CD14-positive monocyte (primary cell): ENCODE measurements around the gene PIAS1. TPM values are rescaled to one million over a fixed set of nuclear protein-coding genes. Genes with fewer than 3 reads are reported as not detected.

ENCODE experiments used
- DNase-seq, 3 donors: peaks; one replicate each; pipeline ENCODE4 v3.0.0-alpha.2; 2011 to 2022
- H2AFZ ChIP-seq: 2 replicates; pipeline ENCODE4 v1.6.0; 2012; ENCODE audit warnings: mild to moderate bottlenecking, low read depth, low read length, inconsistent platforms; ENCODE audit not compliant: insufficient read depth, poor library complexity, severe bottlenecking
- H3K27ac ChIP-seq, 2 donors: 1 replicate in 1 of 2; 2 replicates in 1 of 2; pipeline ENCODE4 v1.5.1; 2012 to 2013; ENCODE audit warnings: low read length in 2 of 2, control low read depth in 1 of 2, inconsistent platforms in 1 of 2, low read depth in 1 of 2, mild to moderate bottlenecking in 1 of 2
- H3K27me3 ChIP-seq, 2 donors: one replicate each; pipeline versions ENCODE4 v1.6.0 to v1.6.1; 2011 to 2013; ENCODE audit warnings: low read length in 2 of 2; ENCODE audit not compliant: control insufficient read depth in 2 of 2, insufficient read depth in 2 of 2
- H3K36me3 ChIP-seq, 2 donors: replicated peaks in 1 of 2; 1 replicate in 1 of 2; 2 replicates in 1 of 2; pipeline versions ENCODE4 v1.5.1 to v1.6.1; 2012 to 2013; ENCODE audit warnings: low read length in 2 of 2, control low read depth in 1 of 2, inconsistent platforms in 1 of 2, mild to moderate bottlenecking in 1 of 2; ENCODE audit not compliant: insufficient read depth in 2 of 2, control insufficient read depth in 1 of 2
- H3K4me1 ChIP-seq, 2 donors: 1 replicate in 1 of 2; 2 replicates in 1 of 2; pipeline versions ENCODE4 v1.5.1 to v1.6.1; 2012 to 2013; ENCODE audit warnings: low read length in 2 of 2, control low read depth in 1 of 2, inconsistent platforms in 1 of 2, mild to moderate bottlenecking in 1 of 2, moderate library complexity in 1 of 2; ENCODE audit not compliant: insufficient read depth in 2 of 2, control insufficient read depth in 1 of 2
- H3K4me2 ChIP-seq: replicated peaks from 2 replicates; pipeline ENCODE3; 2012; ENCODE audit warnings: low read length, moderate library complexity, mild to moderate bottlenecking; ENCODE audit not compliant: poor library complexity, severe bottlenecking; ENCODE audit errors: extremely low read depth
- H3K4me3 ChIP-seq, 3 experiments: fragments of 200-600 bp in 1 of 3; sonication (generic) in 1 of 3; replicated peaks in 1 of 3; 1 replicate in 2 of 3; 2 replicates in 1 of 3; pipeline ENCODE4 v1.5.1; 2011 to 2013; ENCODE audit warnings: low read length in 3 of 3, mild to moderate bottlenecking in 3 of 3, control low read depth in 2 of 3, low read depth in 2 of 3, inconsistent platforms in 1 of 3, moderate library complexity in 1 of 3
- H3K79me2 ChIP-seq: 2 replicates; pipeline ENCODE4 v1.6.0; 2012; ENCODE audit warnings: mild to moderate bottlenecking, control low read depth, inconsistent platforms, low read length, moderate library complexity; ENCODE audit not compliant: insufficient read depth
- H3K9ac ChIP-seq: 2 replicates; pipeline ENCODE4 v1.6.0; 2017; ENCODE audit warnings: low read length, mild to moderate bottlenecking; ENCODE audit not compliant: insufficient read depth, poor library complexity, severe bottlenecking
- H3K9me3 ChIP-seq, 2 donors: replicated peaks in 1 of 2; 1 replicate in 1 of 2; 2 replicates in 1 of 2; pipeline versions ENCODE4 v1.5.1 to v1.6.1; 2012 to 2013; ENCODE audit warnings: low read length in 2 of 2, control low read depth in 1 of 2; ENCODE audit not compliant: control insufficient read depth in 1 of 2, insufficient read depth in 1 of 2
- H4K20me1 ChIP-seq: 2 replicates; pipeline ENCODE4 v1.6.0; 2012; ENCODE audit warnings: mild to moderate bottlenecking, low read length, control low read depth, moderate library complexity; ENCODE audit not compliant: insufficient read depth
- H3K27ac Mint-ChIP-seq, 7 donors: one replicate each; pipeline ENCODE4 v1.8.0; 2020; ENCODE audit warnings: mild to moderate bottlenecking in 7 of 7, mixed read lengths in 7 of 7, moderate library complexity in 6 of 7, inconsistent platforms in 2 of 7
- H3K27me3 Mint-ChIP-seq, 3 donors: one replicate each; pipeline ENCODE4 v1.8.0; 2021 to 2022; ENCODE audit warnings: low read depth in 3 of 3, mild to moderate bottlenecking in 3 of 3, mixed read lengths in 3 of 3, moderate library complexity in 3 of 3, inconsistent platforms in 1 of 3
- H3K36me3 Mint-ChIP-seq, 2 donors: one replicate each; pipeline ENCODE4 v1.8.0; 2020; ENCODE audit warnings: mixed read lengths in 2 of 2, inconsistent platforms in 1 of 2, mild to moderate bottlenecking in 1 of 2
- H3K4me1 Mint-ChIP-seq: one replicate; pipeline ENCODE4 v1.8.0; 2020; ENCODE audit warnings: mild to moderate bottlenecking, mixed read lengths
- H3K4me3 Mint-ChIP-seq, 2 donors: one replicate each; pipeline ENCODE4 v1.8.0; 2020; ENCODE audit warnings: mild to moderate bottlenecking in 2 of 2, mixed read lengths in 2 of 2, moderate library complexity in 1 of 2
- H3K9me3 Mint-ChIP-seq, 7 donors: one replicate each; pipeline ENCODE4 v1.8.0; 2020 to 2022; ENCODE audit warnings: mixed read lengths in 7 of 7, mild to moderate bottlenecking in 6 of 7, moderate library complexity in 6 of 7, inconsistent platforms in 2 of 7
- WGBS: methylation state at CpG from one replicate; pipeline ENCODE4 v1.1.5; 2013; ENCODE audit warnings: missing lambda C conversion rate; ENCODE audit not compliant: insufficient coverage; 5-methylcytosine and 5-hydroxymethylcytosine counted together
- intact Hi-C, 2 donors: fragments of 100-400 bp; cut with micrococcal nuclease; formaldehyde crosslinking; loops; one replicate each; pipeline versions ENCODE4 v1.15.0 to v1.15.1; 2023
- polyA plus RNA-seq, 3 donors: library from polyadenylated mRNA; depleted of rRNA in 1 of 3; unstranded in 2 of 3; stranded (reverse) in 1 of 3; fragments of 300-500 nt in 2 of 3; fragments of >200 nt in 1 of 3; fragmentation: Illumina TruSeq in 2 of 3; gene quantifications; 1 replicate in 2 of 3; 2 replicates in 1 of 3; pipeline ENCODE4 v1.2.3, GENCODE V29; 2012 to 2021
- TF ChIP-seq, protein P1 (sequence below): fragments of 200-600 bp; IDR thresholded peaks from one replicate; pipeline ENCODE4 v1.8.0; 2022; ENCODE audit warnings: antibody characterized with exemption, mild to moderate bottlenecking

The PIAS1 gene
- polyA plus RNA-seq, 3 donors: 47.3 to 109 (median 89.8) TPM

DNA sequence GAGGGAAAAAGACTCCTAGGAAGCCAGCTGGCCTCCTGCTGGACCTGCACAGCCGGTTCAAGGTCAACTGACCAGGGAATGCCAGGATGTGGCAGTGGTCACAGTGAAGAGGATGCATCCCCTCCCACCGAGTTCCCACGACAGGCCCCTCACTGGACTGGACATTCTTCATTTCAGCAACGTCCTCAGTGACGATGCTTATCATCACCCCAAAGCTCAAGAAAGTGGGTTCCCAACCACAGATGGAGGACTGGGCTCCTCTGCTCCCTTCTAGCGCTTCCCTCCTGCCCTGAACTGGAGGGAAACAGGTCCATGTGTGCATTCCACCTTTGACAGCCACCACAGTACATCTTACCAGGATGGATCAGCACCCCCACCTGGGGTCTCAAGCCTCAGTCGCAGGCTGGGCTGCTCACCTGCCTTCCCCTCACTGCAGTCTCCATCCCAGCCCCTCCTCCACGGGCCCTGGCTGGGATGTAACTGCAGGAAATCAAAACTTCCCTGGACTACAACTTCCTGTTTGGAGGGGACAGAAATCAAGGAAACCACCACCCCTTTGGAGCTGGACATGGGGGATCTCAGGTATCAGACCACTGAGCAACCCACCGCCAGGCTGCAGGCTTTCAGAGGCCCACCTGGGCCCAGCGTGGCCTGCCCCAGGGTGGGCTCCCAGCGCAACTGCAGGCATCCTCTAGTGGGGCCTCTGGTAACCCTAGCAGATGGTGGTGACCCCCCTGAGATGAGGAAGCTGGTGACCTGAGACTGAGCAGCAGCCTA, 143.7 kb downstream of the PIAS1 start:
- WGBS: 93% methylated on average over 11 of the region's 11 CpGs
- no peak overlapping the region for H2AFZ ChIP-seq
- no peaks in the 10 kb centered on the region for H3K9me3 ChIP-seq
- H3K27ac ChIP-seq: peak overlapping the region; percentile 25 to 57
- Mint-ChIP-seq H3K27ac (peak overlapping the region in 5 of 7 donors; percentile 12 to 87 (median 78)), H3K36me3 (peaks cover 35 to 64% of the 10 kb centered on the region in 2 donors), H3K4me3 (no peak overlapping the region), H3K27me3 (peaks cover 0 to 2% (median 0%) of the 10 kb centered on the region in 3 donors), H3K4me1 (peaks cover 38% of the 10 kb centered on the region), H3K9me3 (no peaks in the 10 kb centered on the region)
- H3K9ac ChIP-seq: no peak overlapping the region
- intact Hi-C loops: no loop called here
- peaks cover 91% of the 10 kb centered on the region for H4K20me1 ChIP-seq
- peaks cover 30 to 55% of the 10 kb centered on the region in 2 donors for H3K36me3 ChIP-seq
- no peak for DNase-seq
- peaks cover 6 to 10% of the 10 kb centered on the region in 2 donors for H3K4me1 ChIP-seq
- no peak overlapping the region for H3K4me3 ChIP-seq
- H3K27me3 ChIP-seq: no peaks in the 10 kb centered on the region
- TF ChIP-seq, protein P1, sequence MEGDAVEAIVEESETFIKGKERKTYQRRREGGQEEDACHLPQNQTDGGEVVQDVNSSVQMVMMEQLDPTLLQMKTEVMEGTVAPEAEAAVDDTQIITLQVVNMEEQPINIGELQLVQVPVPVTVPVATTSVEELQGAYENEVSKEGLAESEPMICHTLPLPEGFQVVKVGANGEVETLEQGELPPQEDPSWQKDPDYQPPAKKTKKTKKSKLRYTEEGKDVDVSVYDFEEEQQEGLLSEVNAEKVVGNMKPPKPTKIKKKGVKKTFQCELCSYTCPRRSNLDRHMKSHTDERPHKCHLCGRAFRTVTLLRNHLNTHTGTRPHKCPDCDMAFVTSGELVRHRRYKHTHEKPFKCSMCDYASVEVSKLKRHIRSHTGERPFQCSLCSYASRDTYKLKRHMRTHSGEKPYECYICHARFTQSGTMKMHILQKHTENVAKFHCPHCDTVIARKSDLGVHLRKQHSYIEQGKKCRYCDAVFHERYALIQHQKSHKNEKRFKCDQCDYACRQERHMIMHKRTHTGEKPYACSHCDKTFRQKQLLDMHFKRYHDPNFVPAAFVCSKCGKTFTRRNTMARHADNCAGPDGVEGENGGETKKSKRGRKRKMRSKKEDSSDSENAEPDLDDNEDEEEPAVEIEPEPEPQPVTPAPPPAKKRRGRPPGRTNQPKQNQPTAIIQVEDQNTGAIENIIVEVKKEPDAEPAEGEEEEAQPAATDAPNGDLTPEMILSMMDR: no peak
- H3K4me2 ChIP-seq: no peak overlapping the region
- H3K79me2 ChIP-seq: peaks cover 35% of the 10 kb centered on the region

DNA sequence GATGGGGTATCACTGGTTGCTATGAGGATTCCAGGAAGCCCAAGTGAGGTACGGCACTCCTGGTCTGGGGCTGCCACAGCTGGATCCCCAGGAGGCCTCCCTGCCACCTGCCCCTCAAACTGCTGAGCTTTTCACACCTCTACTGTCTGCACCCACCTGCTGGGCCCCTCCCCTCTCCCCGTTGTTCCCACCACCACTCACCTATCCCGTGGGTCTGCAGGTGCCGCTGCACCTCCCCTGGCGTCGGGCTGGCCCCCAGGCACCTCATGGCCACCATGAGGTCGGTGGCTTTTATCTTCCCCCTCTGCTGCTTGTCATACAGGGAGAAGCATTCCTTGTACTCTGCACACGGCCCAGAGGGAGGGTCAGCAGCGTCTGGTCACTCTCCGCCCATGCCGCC, 145.2 kb downstream of the PIAS1 start:
- TF ChIP-seq, protein P1: no peak
- H3K79me2 ChIP-seq: peaks cover 50% of the 10 kb centered on the region
- no peak overlapping the region for H3K4me2 ChIP-seq
- WGBS: 91% methylated on average over 11 of the region's 11 CpGs
- peak overlapping the region in 1 of 2 donors; percentile 48 for H3K27ac ChIP-seq
- no peak overlapping the region for H3K4me3 Mint-ChIP-seq
- no peaks in the 10 kb centered on the region for H3K9me3 ChIP-seq
- no peaks in the 10 kb centered on the region for H3K9me3 Mint-ChIP-seq
- no peak overlapping the region for H2AFZ ChIP-seq
- H3K4me3 ChIP-seq: no peak overlapping the region
- peak overlapping the region in 4 of 7 donors; percentile 41 to 82 (median 61) for H3K27ac Mint-ChIP-seq
- peaks cover 15 to 25% of the 10 kb centered on the region in 2 donors for H3K4me1 ChIP-seq
- H3K27me3 ChIP-seq: no peaks in the 10 kb centered on the region
- no peak for DNase-seq
- intact Hi-C loops: no loop called here
- H4K20me1 ChIP-seq: peaks cover 84% of the 10 kb centered on the region
- H3K36me3 Mint-ChIP-seq: peaks cover 23 to 55% of the 10 kb centered on the region in 2 donors
- peaks cover 17 to 40% of the 10 kb centered on the region in 2 donors for H3K36me3 ChIP-seq
- H3K4me1 Mint-ChIP-seq: peaks cover 53% of the 10 kb centered on the region
- H3K9ac ChIP-seq: no peak overlapping the region
- peaks cover 0 to 3% (median 0%) of the 10 kb centered on the region in 3 donors for H3K27me3 Mint-ChIP-seq
